HCEC 1CT (cell line): Measurements from ENCODE around the gene GFRA1.
"Not testable (repeated sequence)": the region's sequence is repeated elsewhere in the genome, so short reads cannot be mapped to it uniquely, and the experiment has no call there.

Source experiments
- DNase-seq: peaks from one replicate; pipeline ENCODE4 v3.0.0-alpha.2; 2017

GFRA1 gene

GRCh38 chr10:116056445-116057293, 216.3 kb downstream of the GFRA1 start:
- no peak for DNase-seq

- no peak for DNase-seq
Observed at GRCh38 chr10:116055917-116056252, 217.1 kb downstream of the GFRA1 start.

GRCh38 chr10:116055252-116055916, 217.6 kb downstream of the GFRA1 start:
- DNase-seq: no peak

DNA sequence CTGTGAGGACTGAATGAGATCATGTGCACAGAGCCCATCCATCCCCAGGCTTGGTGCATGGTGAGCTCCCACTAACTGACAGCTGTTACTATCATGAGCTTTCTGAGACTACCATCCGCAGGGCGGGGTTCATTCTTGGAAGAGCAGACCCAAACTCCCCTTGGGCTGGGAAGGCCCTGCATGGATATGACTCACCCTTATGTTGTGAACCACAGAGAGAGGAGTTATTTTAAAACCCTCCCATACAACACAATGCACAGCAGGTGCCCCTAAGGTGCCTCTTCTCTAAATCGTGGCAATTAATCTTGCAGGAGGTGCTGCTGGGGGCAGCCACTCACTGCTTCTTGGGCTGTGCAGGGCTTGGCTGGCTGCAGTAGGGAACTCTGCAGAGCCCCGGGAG, 219.1 kb downstream of the GFRA1 start:
- DNase-seq: no peak

DNA sequence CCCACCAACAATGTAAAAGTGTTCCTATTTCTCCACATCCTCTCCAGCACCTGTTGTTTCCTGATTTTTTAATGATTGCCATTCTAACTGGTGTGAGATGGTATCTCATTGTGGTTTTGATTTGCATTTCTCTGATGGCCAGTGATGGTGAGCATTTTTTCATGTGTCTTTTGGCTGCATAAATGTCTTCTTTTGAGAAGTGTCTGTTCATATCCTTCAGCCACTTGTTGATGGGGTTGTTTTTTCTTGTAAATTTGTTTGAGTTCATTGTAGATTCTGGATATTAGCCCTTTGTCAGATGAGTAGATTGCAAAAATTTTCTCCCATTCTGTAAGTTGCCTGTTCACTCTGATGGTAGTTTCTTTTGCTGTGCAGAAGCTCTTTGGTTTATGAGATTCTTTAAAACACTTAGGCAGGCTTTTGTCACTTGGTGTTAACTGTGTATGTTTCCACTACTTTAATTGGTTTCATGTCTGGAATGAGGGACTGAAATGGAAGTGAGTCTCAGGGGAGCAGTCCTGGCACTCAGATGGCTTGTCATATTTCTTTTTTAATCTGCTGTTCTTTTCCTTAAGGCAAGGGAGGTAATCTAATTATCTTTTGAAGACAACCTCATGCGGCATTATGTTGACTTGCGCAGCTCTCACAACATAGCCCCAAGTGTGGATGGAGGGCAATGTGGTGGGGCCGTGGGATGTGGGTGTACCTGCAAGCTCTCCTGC, 219.8 kb downstream of the GFRA1 start:
- not testable (repeated sequence) for DNase-seq

DNA sequence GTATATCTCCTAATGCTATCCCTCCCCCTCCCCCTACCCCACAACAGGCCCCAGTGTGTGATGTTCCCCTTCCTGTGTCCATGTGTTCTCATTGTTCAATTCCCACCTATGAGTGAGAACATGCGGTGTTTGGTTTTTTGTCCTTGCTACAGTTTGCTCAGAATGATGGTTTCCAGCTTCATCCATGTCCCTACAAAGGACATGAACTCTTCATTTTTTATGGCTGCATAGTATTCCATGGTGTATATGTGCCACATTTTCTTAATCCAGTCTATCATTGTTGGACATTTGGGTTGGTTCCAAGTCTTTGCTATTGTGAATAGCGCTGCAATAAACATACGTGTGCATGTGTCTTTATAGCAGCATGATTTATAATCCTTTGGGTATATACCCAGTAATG, 220.5 kb downstream of the GFRA1 start:
- DNase-seq: not testable (repeated sequence)

GRCh38 chr10:116049974-116050304, 223.1 kb downstream of the GFRA1 start:
- no peak for DNase-seq

GRCh38 chr10:116049158-116049973, 223.6 kb downstream of the GFRA1 start:
- no peak for DNase-seq

DNA sequence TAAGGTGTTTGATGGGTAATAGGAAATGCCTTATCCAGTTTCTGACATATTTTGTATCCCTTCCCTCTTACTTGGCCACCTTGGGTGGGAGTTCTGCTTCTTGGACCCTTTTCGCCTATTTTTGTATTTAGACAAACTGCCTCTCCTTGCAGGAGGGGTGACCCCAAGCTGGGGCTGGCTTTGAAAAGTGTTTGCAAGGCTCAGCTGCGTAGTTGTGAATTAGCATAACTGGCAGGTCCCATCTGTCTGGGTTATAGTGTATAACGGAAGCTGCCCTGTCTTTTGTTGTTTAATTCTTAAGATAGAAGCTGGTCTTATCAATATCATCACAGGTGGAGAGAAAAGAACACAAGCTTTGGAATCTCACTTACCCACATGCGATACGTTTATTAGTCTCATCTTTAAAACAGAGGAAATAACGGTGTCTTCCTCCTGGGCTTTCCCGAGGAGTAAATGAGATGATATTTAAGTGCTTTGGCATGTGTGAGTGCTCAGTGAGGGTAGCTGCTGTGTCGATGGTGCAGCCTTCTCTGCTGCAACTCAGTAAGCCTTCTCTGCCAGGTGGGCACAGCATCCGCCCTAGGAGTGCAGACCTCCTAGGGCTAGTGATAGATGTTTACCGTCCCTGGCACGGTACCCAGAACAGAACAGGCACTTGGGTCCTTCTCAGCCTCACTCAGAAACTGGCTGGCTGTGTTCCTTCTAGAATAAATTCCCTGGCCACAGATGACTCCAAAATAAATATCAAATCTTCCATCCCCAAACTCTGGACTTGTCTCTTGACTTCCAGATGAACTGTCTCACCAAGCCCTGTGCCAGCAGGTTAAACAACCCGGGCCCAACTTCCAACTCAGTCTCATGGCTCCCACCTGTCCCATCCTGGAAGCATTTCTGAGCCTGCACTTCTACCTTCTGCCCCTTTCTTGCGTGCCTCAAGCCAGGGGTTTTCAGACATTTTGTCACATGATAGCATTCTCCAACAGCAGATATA, 227.3 kb downstream of the GFRA1 start:
- DNase-seq: no peak

DNA sequence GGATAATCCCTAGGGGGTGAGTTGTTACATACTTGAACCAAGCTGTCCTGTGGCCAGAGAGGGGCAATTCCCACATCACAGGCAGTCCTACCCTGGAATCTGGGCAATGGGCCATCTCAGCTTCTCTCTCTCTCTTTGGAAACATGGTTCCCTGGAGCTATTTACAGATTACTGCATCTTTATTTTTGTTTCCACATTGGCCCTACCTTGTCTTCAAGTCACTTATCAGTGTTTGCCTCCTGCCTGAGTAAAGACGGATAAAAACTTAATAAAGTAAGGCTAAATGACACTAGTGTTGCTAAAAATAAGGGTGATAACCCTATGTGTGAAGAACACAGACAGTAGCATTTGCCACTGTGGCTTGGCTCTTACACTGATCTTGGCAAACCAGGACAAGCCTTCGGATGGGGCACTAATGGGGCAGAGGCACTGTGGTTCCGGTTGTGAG, 228.2 kb downstream of the GFRA1 start:
- no peak for DNase-seq

- DNase-seq: no peak
Observed at GRCh38 chr10:116043861-116044260, 229.1 kb downstream of the GFRA1 start.

DNA sequence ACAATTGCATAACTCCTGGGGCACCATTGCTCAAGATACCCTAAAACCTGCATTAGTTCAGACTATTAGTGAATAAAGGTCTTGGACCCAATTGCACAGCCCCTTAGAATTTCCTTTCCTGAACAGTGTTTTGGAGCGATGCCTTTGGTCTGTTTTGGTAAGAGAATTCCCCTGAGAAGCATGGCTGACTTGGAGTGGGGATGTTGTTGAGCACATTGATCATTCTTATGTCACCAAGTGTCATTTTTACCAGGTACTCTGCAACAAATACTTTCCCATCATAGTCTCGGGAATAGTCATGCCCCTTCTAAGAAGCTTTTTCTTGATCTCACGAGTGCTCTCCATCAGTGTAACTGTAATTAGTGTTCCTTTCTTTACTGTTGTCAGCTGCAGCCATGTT, 229.7 kb downstream of the GFRA1 start:
- no peak for DNase-seq

DNA sequence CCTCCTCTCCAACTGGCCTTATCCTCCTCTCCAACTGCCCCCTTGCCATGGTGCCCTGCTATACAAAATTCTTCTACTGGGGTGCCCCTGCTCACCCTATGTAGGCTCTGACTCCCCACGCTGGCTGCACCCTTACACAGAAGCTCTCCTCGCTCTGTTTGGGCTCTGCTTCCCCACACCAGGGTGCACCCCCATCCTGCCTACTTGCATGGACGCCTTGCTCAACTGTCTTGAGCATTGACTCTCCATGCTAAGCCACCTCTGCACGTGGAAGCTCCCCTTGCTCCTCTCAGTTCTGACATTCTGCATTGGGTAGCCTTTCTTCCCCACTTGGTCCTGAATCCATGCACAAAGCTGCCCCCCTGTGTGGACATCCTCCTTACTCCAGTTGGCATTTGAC, 231.1 kb downstream of the GFRA1 start:
- DNase-seq: no peak

DNA sequence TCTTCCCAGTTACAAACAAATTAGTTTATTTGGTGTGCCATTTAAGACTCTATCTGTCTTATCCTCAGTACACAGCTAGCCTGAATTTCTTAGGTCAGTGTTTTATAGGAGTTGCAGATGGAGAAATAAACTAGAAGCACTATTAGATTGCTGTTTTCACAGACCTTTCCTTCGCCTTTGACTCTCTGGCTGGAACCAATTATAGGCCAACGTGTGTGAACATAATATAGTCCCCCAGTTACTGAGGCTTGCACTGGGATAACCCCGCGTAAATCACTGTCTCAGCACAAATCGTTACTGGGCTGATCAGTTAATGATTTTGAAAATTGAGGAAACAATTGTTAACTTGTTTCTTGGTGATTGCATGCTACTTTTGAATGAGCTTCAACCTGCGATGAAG, 233.4 kb downstream of the GFRA1 start:
- no peak for DNase-seq

- DNase-seq: no peak
Observed at GRCh38 chr10:116038259-116038658, 234.7 kb downstream of the GFRA1 start.

GRCh38 chr10:116035406-116035805, 237.6 kb downstream of the GFRA1 start:
- DNase-seq: not testable (repeated sequence)

- DNase-seq: no peak
Observed at GRCh38 chr10:116030576-116030975, 242.4 kb downstream of the GFRA1 start.

DNA sequence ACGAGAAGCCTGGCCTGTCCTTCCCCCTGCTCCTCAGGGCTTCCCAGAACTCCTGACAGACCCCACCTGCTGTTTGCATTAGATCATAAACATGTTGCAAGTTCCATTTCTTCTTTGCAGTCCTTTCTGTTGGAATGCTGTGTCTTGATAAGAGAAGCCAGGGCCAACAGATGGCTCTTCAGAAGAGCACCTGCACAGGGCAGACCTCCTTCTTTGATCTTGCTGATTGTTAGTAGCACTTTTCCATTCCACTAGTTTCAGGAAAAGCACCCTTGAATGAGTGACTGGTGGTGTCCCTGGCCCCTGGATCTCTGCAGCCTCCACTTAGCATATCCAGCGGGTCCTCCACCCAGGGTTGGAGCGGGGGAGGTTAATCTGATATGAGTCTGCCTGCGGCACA, 243.2 kb downstream of the GFRA1 start:
- no peak for DNase-seq

DNA sequence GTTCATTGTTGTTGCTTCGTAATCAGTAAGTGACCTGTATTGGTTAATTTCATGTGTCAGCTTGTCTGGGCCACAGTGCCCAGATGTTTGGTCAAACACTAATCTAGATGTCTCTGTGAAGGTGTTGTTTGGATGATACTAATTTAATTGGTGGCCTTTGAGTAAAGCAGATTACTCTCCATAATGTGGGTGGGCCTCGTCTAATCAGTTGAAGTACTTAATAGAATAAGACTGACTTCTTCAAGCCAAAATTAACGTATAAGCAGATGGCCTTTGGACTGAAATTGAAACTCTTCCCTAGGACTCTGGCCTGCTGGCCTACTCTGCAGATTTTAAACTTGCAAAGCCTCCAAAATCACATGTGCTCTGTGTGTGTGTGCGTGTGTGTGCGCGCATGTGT, 245.7 kb downstream of the GFRA1 start:
- DNase-seq: no peak

DNA sequence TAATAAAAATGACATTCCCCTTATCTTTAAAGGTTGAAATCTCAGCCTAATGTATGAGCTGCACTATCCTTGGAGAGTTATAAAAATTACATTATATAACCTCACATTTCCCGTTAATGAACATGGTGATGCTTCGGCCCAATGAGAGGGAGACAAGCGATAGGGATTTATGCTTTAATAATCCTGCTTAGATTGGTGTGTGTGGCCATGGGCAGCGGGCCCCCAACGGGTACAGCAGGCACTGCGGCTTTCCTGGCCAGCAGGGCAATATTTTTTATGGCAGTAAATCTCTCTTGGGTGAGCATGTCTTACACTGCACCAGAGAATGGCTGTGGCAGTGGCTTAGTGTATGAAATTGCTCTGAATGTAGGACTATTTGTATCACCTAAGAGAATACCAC, 246.3 kb downstream of the GFRA1 start:
- no peak for DNase-seq

DNA sequence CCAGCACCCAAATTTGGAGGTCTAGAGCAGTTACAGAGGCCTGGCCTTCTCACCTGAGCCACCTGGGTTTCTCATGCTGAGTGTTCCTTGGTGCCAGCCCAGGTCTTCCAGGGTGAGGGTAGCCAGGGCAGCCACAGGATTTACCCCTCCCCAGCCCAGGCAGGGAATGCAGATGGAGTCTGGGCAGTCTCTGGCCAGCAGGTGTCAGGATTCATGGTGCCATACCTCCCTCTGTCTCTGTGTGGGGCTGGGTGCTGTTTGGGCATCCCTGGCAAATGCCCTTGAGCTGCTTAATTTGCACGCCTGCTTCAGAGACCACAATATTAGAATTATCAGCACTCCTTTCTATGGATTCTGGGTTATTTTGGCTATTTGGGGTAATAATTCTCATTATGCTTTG, 246.7 kb downstream of the GFRA1 start:
- no peak for DNase-seq
